ENCODE measurements around the gene SZRD1. TPM values are rescaled to one million over a fixed set of nuclear protein-coding genes. Genes with fewer than 3 reads are reported as not detected.

The SZRD1 gene
- total RNA-seq, 2 experiments from 2014 or later = 57.2 to 96.0 TPM

- H3K4me3 ChIP-seq (ENCODE audit: low read depth, low read length, poor library complexity, severe bottlenecking) = peak within 1 kb of the TSS; percentile 89
- TF ChIP-seq CTCF (conservative IDR thresholded peaks at IDR 0.05; ENCODE audit: low read length) = peak; percentile 70
- TF ChIP-seq EZH2phosphoT487 (IDR thresholded peaks at IDR 0.05; ENCODE audit: borderline replicate concordance, low read depth, low read length) = no peak
- peaks cover 7% of the 10 kb centered on the region; the same call in 1 of the 2 replicates for H3K36me3 ChIP-seq (ENCODE audit: insufficient read depth, low read length)
- H3K9me2 ChIP-seq (ENCODE audit: insufficient read depth, low read length) = no peaks in the 10 kb centered on the region
- ChIA-PET POLR2A (interaction anchor here (0.7 to 1.4 kb wide), 5 partner anchors 11 to 226 kb away, joined by 3 to 9 read pairs (median 4); partner anchors contain the start of gene SZRD1), CTCF (ENCODE audit: unreplicated experiment) (no interaction called here)
- BruUV-seq (replicated peaks) = no TSS peak
- intact Hi-C loops (cut with micrococcal nuclease; ENCODE audit: unreplicated experiment) = loop anchor here (5.0 to 10.0 kb wide), 3 partner anchors 100 to 377 kb away; partner anchors contain the start of genes CPLANE2 and ZBTB17
- DNase-seq (ENCODE audit: low spot score) = peak; percentile 93
- peak within 1 kb of the TSS; percentile 94 for H3K4me2 ChIP-seq (ENCODE audit: low read length)
- H4K20me1 ChIP-seq (ENCODE audit: insufficient read depth, low read length) = peaks cover 12% of the 10 kb centered on the region; the same call in 1 of the 2 replicates
- peaks cover 43% of the 10 kb centered on the region for H3K79me2 ChIP-seq (ENCODE audit: insufficient read depth, low read depth, low read length)
- peak within 1 kb of the TSS; percentile 72 for H3K27ac ChIP-seq (ENCODE audit: low read depth, low read length, poor library complexity, severe bottlenecking)
- no peaks in the 10 kb centered on the region for H3K9me3 ChIP-seq (ENCODE audit: low read length)
- H2AFZ ChIP-seq (ENCODE audit: low read length) = peak within 1 kb of the TSS; percentile 85
- H3K4me1 ChIP-seq (ENCODE audit: insufficient read depth, low read length, poor library complexity, severe bottlenecking) = peaks cover 29% of the 10 kb centered on the region
Measured at GRCh38 chr1:16351994-16352841, 14.8 kb upstream of the SZRD1 start, which contains the start of gene FBXO42. TSS of gene FBXO42 (minus strand) at chr1:16352480. CDS start at chr1:16315418, 37,062 bp downstream.

GRCh38 chr1:16352842-16353535 lies 14.1 kb upstream of the SZRD1 start:
- peak overlapping the region; percentile 85 for H2AFZ ChIP-seq (ENCODE audit: low read length)
- H3K4me2 ChIP-seq (ENCODE audit: low read length) = peak overlapping the region; percentile 94
- H3K9me2 ChIP-seq (ENCODE audit: insufficient read depth, low read length) = no peaks in the 10 kb centered on the region
- peaks cover 40% of the 10 kb centered on the region for H3K79me2 ChIP-seq (ENCODE audit: insufficient read depth, low read depth, low read length)
- peaks cover 29% of the 10 kb centered on the region for H3K4me1 ChIP-seq (ENCODE audit: insufficient read depth, low read length, poor library complexity, severe bottlenecking)
- H3K36me3 ChIP-seq (ENCODE audit: insufficient read depth, low read length) = peaks cover 7% of the 10 kb centered on the region; the same call in 1 of the 2 replicates
- ChIA-PET CTCF (ENCODE audit: unreplicated experiment) (no interaction called here), POLR2A (interaction anchor here (0.7 to 1.4 kb wide), 5 partner anchors 10 to 227 kb away, joined by 3 to 9 read pairs (median 4); partner anchors contain the start of gene SZRD1)
- H3K27ac ChIP-seq (ENCODE audit: low read depth, low read length, poor library complexity, severe bottlenecking) = peak overlapping the region; percentile 72
- DNase-seq (ENCODE audit: low spot score) = peak; percentile 71
- TF ChIP-seq CTCF (conservative IDR thresholded peaks at IDR 0.05; ENCODE audit: low read length) = no peak
- no peak for TF ChIP-seq EZH2phosphoT487 (IDR thresholded peaks at IDR 0.05; ENCODE audit: borderline replicate concordance, low read depth, low read length)
- H4K20me1 ChIP-seq (ENCODE audit: insufficient read depth, low read length) = peaks cover 12% of the 10 kb centered on the region; the same call in 1 of the 2 replicates
- no peaks in the 10 kb centered on the region for H3K9me3 ChIP-seq (ENCODE audit: low read length)
- intact Hi-C loops (cut with micrococcal nuclease; ENCODE audit: unreplicated experiment) = loop anchor here (5.0 to 10.0 kb wide), 3 partner anchors 101 to 378 kb away; partner anchors contain the start of genes CPLANE2 and ZBTB17
- TSS peak; percentile 92 for BruUV-seq (replicated peaks)
- peak overlapping the region; percentile 89 for H3K4me3 ChIP-seq (ENCODE audit: low read depth, low read length, poor library complexity, severe bottlenecking)

Measured in OCI-LY7 (cell line).